Endometrium (tissue), 2 donors: ENCODE results near the gene CTNNA1.

Source experiments
- FAIRE-seq: peaks from 2 replicates; lab custom pipeline; 2012; peaks lifted over from hg19 to GRCh38; lab: Jason Lieb, UNC
- donor health status: control.
- donor health status: control.

CTNNA1 gene

GRCh38 chr5:138932171-138932810 is 179.1 kb downstream of the CTNNA1 start:
- no peak for FAIRE-seq

- FAIRE-seq = no peak
These were observed 180.5 kb downstream of the CTNNA1 start for GRCh38 chr5:138933522-138934290.

- FAIRE-seq = no peak
These were observed 181.7 kb downstream of the CTNNA1 start for GRCh38 chr5:138934971-138935370.

- no peak for FAIRE-seq
These were observed 182.2 kb downstream of the CTNNA1 start for GRCh38 chr5:138935466-138935865.

- no peak for FAIRE-seq
These were observed 183.2 kb downstream of the CTNNA1 start for GRCh38 chr5:138936225-138936967.

- no peak for FAIRE-seq
These were observed 183.7 kb downstream of the CTNNA1 start for GRCh38 chr5:138936968-138937345.

GRCh38 chr5:138937392-138938387 is 184.5 kb downstream of the CTNNA1 start:
- FAIRE-seq = no peak

- no peak for FAIRE-seq
These were observed 185.3 kb downstream of the CTNNA1 start for GRCh38 chr5:138938526-138938925.

GRCh38 chr5:138942066-138942465 is 188.8 kb downstream of the CTNNA1 start:
- FAIRE-seq = no peak

- FAIRE-seq = no peak
These were observed 189.6 kb downstream of the CTNNA1 start for GRCh38 chr5:138942861-138943260.

- no peak for FAIRE-seq
These were observed 190.5 kb downstream of the CTNNA1 start for GRCh38 chr5:138943599-138944173.

GRCh38 chr5:138944527-138945322 is 191.5 kb downstream of the CTNNA1 start:
- no peak for FAIRE-seq

GRCh38 chr5:138945421-138946240 is 192.4 kb downstream of the CTNNA1 start:
- FAIRE-seq = no peak

GRCh38 chr5:138946241-138946623 is 193.0 kb downstream of the CTNNA1 start:
- FAIRE-seq = no peak

GRCh38 chr5:138946831-138947560 is 193.8 kb downstream of the CTNNA1 start:
- no peak for FAIRE-seq

- FAIRE-seq = no peak
These were observed 194.6 kb downstream of the CTNNA1 start for GRCh38 chr5:138947780-138948179.

- no peak for FAIRE-seq
These were observed 195.4 kb downstream of the CTNNA1 start for GRCh38 chr5:138948471-138949222.

GRCh38 chr5:138949223-138949574 is 196.0 kb downstream of the CTNNA1 start:
- no peak for FAIRE-seq
